ENCODE measurements around the gene PPM1M.

- no peak for TF ChIP-seq CTCF (conservative IDR thresholded peaks at IDR 0.05 in 1 of 2, IDR thresholded peaks at IDR 0.05 in 1 of 2; ENCODE audit: low read depth in 1 of 2, low read length in 2 of 2)
- no peak for TF ChIP-seq EZH2 (IDR thresholded peaks at IDR 0.05; ENCODE audit: low read length, missing control alignments)
Measured at GRCh38 chr3:52248816-52249547, 3.4 kb downstream of the PPM1M start.
